Measurements from ENCODE around the gene PXT1. TPM values are rescaled to one million over a fixed set of nuclear protein-coding genes. Genes with fewer than 3 reads are reported as not detected.

The PXT1 gene
- total and polyA plus RNA-seq, 4 donors = not detected

- no peaks in the 10 kb centered on the region for H3K9me3 ChIP-seq (ENCODE audit: control insufficient read depth in 4 of 4, low read length in 3 of 4)
- no peak overlapping the region for H3K9ac ChIP-seq (ENCODE audit: low read depth in 1 of 2, low read length in 2 of 2)
- WGBS = 72% methylated on average over 4 of the region's 4 CpGs
- no peak for DNase-seq (ENCODE audit: low spot score)
- no peak overlapping the region for H3K4me3 ChIP-seq (ENCODE audit: low read depth in 1 of 3, low read length in 3 of 3)
- H3K27ac ChIP-seq (ENCODE audit: low read depth in 1 of 2, low read length in 2 of 2) = no peak overlapping the region
- TF ChIP-seq ATF3 (IDR thresholded peaks at IDR 0.05) (no peak), RXRA (IDR thresholded peaks at IDR 0.05) (no peak), HNF4A (conservative IDR thresholded peaks at IDR 0.05) (no peak), GABPA (IDR thresholded peaks at IDR 0.05 in 1 of 2, conservative IDR thresholded peaks at IDR 0.05 in 1 of 2) (no peak), NR2F2 (IDR thresholded peaks at IDR 0.05) (no peak), FOXA2 (IDR thresholded peaks at IDR 0.05) (no peak), RAD21 (IDR thresholded peaks at IDR 0.05) (no peak), HNF4G (IDR thresholded peaks at IDR 0.05) (no peak), SP1 (IDR thresholded peaks at IDR 0.05) (no peak), TAF1 (conservative IDR thresholded peaks at IDR 0.05) (no peak), YY1 (IDR thresholded peaks at IDR 0.05) (no peak), MAX (IDR thresholded peaks at IDR 0.05) (no peak), FOXA1 (IDR thresholded peaks at IDR 0.05) (no peak), JUND (IDR thresholded peaks at IDR 0.05) (no peak), EGR1 (IDR thresholded peaks at IDR 0.05; ENCODE audit: low read depth in 2 of 2) (no peak), REST (IDR thresholded peaks at IDR 0.05) (no peak)
- TF ChIP-seq, protein P1, sequence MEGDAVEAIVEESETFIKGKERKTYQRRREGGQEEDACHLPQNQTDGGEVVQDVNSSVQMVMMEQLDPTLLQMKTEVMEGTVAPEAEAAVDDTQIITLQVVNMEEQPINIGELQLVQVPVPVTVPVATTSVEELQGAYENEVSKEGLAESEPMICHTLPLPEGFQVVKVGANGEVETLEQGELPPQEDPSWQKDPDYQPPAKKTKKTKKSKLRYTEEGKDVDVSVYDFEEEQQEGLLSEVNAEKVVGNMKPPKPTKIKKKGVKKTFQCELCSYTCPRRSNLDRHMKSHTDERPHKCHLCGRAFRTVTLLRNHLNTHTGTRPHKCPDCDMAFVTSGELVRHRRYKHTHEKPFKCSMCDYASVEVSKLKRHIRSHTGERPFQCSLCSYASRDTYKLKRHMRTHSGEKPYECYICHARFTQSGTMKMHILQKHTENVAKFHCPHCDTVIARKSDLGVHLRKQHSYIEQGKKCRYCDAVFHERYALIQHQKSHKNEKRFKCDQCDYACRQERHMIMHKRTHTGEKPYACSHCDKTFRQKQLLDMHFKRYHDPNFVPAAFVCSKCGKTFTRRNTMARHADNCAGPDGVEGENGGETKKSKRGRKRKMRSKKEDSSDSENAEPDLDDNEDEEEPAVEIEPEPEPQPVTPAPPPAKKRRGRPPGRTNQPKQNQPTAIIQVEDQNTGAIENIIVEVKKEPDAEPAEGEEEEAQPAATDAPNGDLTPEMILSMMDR (IDR thresholded peaks at IDR 0.05; ENCODE audit: low read depth, low read length, missing input control) = no peak
- TF ChIP-seq, protein P2, sequence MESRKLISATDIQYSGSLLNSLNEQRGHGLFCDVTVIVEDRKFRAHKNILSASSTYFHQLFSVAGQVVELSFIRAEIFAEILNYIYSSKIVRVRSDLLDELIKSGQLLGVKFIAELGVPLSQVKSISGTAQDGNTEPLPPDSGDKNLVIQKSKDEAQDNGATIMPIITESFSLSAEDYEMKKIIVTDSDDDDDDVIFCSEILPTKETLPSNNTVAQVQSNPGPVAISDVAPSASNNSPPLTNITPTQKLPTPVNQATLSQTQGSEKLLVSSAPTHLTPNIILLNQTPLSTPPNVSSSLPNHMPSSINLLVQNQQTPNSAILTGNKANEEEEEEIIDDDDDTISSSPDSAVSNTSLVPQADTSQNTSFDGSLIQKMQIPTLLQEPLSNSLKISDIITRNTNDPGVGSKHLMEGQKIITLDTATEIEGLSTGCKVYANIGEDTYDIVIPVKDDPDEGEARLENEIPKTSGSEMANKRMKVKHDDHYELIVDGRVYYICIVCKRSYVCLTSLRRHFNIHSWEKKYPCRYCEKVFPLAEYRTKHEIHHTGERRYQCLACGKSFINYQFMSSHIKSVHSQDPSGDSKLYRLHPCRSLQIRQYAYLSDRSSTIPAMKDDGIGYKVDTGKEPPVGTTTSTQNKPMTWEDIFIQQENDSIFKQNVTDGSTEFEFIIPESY (IDR thresholded peaks at IDR 0.05) = no peak
- H3K4me1 ChIP-seq (ENCODE audit: control insufficient read depth in 4 of 4, insufficient read depth in 4 of 4, low read length in 3 of 4) = peaks cover 0 to 2% (median 0%) of the 10 kb centered on the region in 4 donors
- H3K27me3 ChIP-seq (ENCODE audit: control insufficient read depth in 4 of 4, insufficient read depth in 4 of 4, low read length in 3 of 4) = no peaks in the 10 kb centered on the region
- H3K36me3 ChIP-seq (ENCODE audit: control insufficient read depth in 4 of 4, insufficient read depth in 3 of 4, low read depth in 1 of 4, low read length in 3 of 4) = no peaks in the 10 kb centered on the region
These were observed 84.3 kb downstream of the PXT1 start for GRCh38 chr6:36358226-36358915.
